K562 (cell line): Measurements from ENCODE around the gene SLC38A8. TPM values are rescaled to one million over a fixed set of nuclear protein-coding genes. Genes with fewer than 3 reads are reported as not detected.

ENCODE experiments used
- ATAC-seq: fragments of 200-7000 bp; cut with Tn5 transposase; 3 replicates; pipeline ENCODE4 v1.9.1; 2020; ENCODE audit warnings: moderate library complexity
- BruUV-seq: library from RNA; stranded (reverse); fragments of 400-500 nt; replicated peaks from 2 replicates; lab custom pipeline; 2021; lab: Mats Ljungman, UMichigan
- CTCF ChIA-PET: fragments of 300-600 bp; formaldehyde crosslinking; extraction: SDS; loops from one replicate; lab custom pipeline; 2021; ENCODE audit warnings: low intra/inter-chr PET ratio; lab: Yijun Ruan, JAX
- POLR2A ChIA-PET: fragments of 300-600, 350-650 bp; sonication (Branson Sonifier 250); formaldehyde crosslinking; extraction: SDS; loops from one replicate; lab custom pipeline; 2021; ENCODE audit warnings: antibody characterized with exemption, inconsistent platforms; lab: Yijun Ruan, JAX
- DNase-seq, 4 experiments: peaks; one replicate each; pipeline versions ENCODE4 v3.0.0 to v3.0.0-alpha.2; 2011 to 2018; ENCODE audit warnings: low spot score in 3 of 4, mixed read lengths in 3 of 4; ENCODE audit errors: extremely low read depth in 1 of 4
- FAIRE-seq: peaks from 2 replicates; lab custom pipeline; 2011; peaks lifted over from hg19 to GRCh38; lab: Jason Lieb, UNC
- H2AFZ ChIP-seq: 2 replicates; pipeline ENCODE4 v1.6.0; 2011; ENCODE audit warnings: low read depth, low read length, control low read depth, inconsistent platforms
- H3K27ac ChIP-seq: fragments of 200-600 bp; 3 replicates; pipeline ENCODE4 v1.8.0; 2011; ENCODE audit warnings: low read depth, mild to moderate bottlenecking, control low read depth, inconsistent platforms, low read length, moderate library complexity, mixed read lengths; ENCODE audit errors: extremely low read depth
- H3K27me3 ChIP-seq, 2 experiments: fragments of 300-600 bp in 1 of 2; 2 replicates in 1 of 2; 3 replicates in 1 of 2; pipeline versions ENCODE4 v1.6.0 to v1.8.0; 2011; ENCODE audit warnings: inconsistent platforms in 2 of 2, low read length in 2 of 2, mild to moderate bottlenecking in 1 of 2, mixed read lengths in 1 of 2, moderate library complexity in 1 of 2; ENCODE audit not compliant: control insufficient read depth in 2 of 2, insufficient read depth in 2 of 2
- H3K36me3 ChIP-seq: fragments of 300-600 bp; 3 replicates; pipeline ENCODE4 v1.8.0; 2011; ENCODE audit warnings: mild to moderate bottlenecking, low read length, inconsistent platforms; ENCODE audit not compliant: control insufficient read depth, insufficient read depth
- H3K4me1 ChIP-seq, 2 experiments: fragments of 200-600 bp in 1 of 2; replicated peaks in 1 of 2; 2 replicates in 1 of 2; 3 replicates in 1 of 2; pipeline versions ENCODE4 v1.5.1 to v1.8.0; 2011; ENCODE audit warnings: inconsistent platforms in 2 of 2, low read length in 2 of 2, mild to moderate bottlenecking in 1 of 2, mixed read lengths in 1 of 2, moderate library complexity in 1 of 2; ENCODE audit not compliant: control insufficient read depth in 2 of 2, insufficient read depth in 2 of 2
- H3K4me2 ChIP-seq: 2 replicates; pipeline ENCODE4 v1.6.1; 2011; ENCODE audit warnings: low read length, control low read depth, inconsistent platforms, mixed read lengths; ENCODE audit not compliant: insufficient read depth
- H3K4me3 ChIP-seq: fragments of 200-600 bp; sonication (generic), shearing (Covaris generic); 2 replicates; pipeline ENCODE4 v1.5.1; 2016; ENCODE audit warnings: control low read depth, inconsistent platforms
- H3K79me2 ChIP-seq: fragments of 200-600 bp; 3 replicates; pipeline ENCODE4 v1.8.0; 2011; ENCODE audit warnings: low read length, inconsistent platforms; ENCODE audit not compliant: control insufficient read depth, insufficient read depth
- H3K9ac ChIP-seq, 2 experiments: 2 replicates each; pipeline versions ENCODE4 v1.6.0 to v1.6.1; 2011; ENCODE audit warnings: low read depth in 2 of 2, low read length in 2 of 2, control low read depth in 1 of 2, inconsistent platforms in 1 of 2, mild to moderate bottlenecking in 1 of 2, mixed read lengths in 1 of 2; ENCODE audit not compliant: insufficient read depth in 1 of 2
- H3K9me1 ChIP-seq: one replicate; pipeline ENCODE4 v1.6.0; 2011; ENCODE audit warnings: inconsistent platforms, mild to moderate bottlenecking, low read length, moderate library complexity; ENCODE audit not compliant: control insufficient read depth, insufficient read depth
- H3K9me3 ChIP-seq: replicated peaks from 2 replicates; pipeline ENCODE4 v1.5.1; 2011; ENCODE audit warnings: low read depth, low read length, inconsistent platforms; ENCODE audit not compliant: control insufficient read depth, insufficient read depth
- H4K20me1 ChIP-seq: replicated peaks from 2 replicates; pipeline ENCODE4 v1.6.1; 2011; ENCODE audit warnings: low read length, inconsistent platforms, mixed read lengths; ENCODE audit not compliant: control insufficient read depth, insufficient read depth
- ARNT ChIP-seq, 2 experiments: fragments of 450-650 bp; IDR thresholded peaks; 2 replicates each; pipeline ENCODE4 v1.6.1; 2016; ENCODE audit warnings: mild to moderate bottlenecking in 1 of 2
- CAMTA2 ChIP-seq: fragments of 250-450 bp; sonication (Bioruptor Pico); conservative IDR thresholded peaks from 2 replicates; pipeline ENCODE4 v1.5.1; 2022
- OTX1 ChIP-seq: fragments of 450-650 bp; formaldehyde crosslinking; IDR thresholded peaks from 2 replicates; pipeline ENCODE4 v1.4.0; 2022; ENCODE audit warnings: mild to moderate bottlenecking
- SAP30 ChIP-seq: fragments of 200-600 bp; sonication (generic); IDR thresholded peaks from 2 replicates; pipeline ENCODE4 v1.6.1; 2012; ENCODE audit warnings: borderline replicate concordance, low read depth, mild to moderate bottlenecking, moderate library complexity, low read length, control low read depth, inconsistent platforms; ENCODE audit not compliant: insufficient read depth, poor library complexity, severe bottlenecking
- SNRNP70 ChIP-seq: fragments of 200-400 bp; formaldehyde crosslinking; optimal IDR thresholded peaks from 2 replicates; pipeline ENCODE3; 2017; ENCODE audit warnings: low read depth, low read length
- STAT5A ChIP-seq: IDR thresholded peaks from 2 replicates; pipeline ENCODE4 v1.6.1; 2012; ENCODE audit warnings: low read length, inconsistent platforms, borderline replicate concordance
- ZNF699 ChIP-seq: fragments of 250-450 bp; sonication (Bioruptor Pico); IDR thresholded peaks from 2 replicates; pipeline ENCODE4 v1.8.0; 2021; ENCODE audit warnings: mild to moderate bottlenecking, moderate library complexity; ENCODE audit not compliant: insufficient replicate concordance
- ZNF780A ChIP-seq: fragments of 250-450 bp; sonication (Bioruptor Pico); IDR thresholded peaks from 2 replicates; pipeline ENCODE4 v1.5.0; 2021; ENCODE audit warnings: mild to moderate bottlenecking
- WGBS: fragments of 100-300 bp; shearing (Covaris generic); methylation state at CpG from one replicate; pipeline ENCODE4 v1.1.6; 2016; ENCODE audit warnings: low coverage, mixed read lengths; ENCODE audit not compliant: insufficient coverage; ENCODE audit errors: missing lambda C conversion rate; 5-methylcytosine and 5-hydroxymethylcytosine counted together
- in situ Hi-C: fragments of 300-500 bp; cut with MboI; formaldehyde crosslinking; loops from 4 replicates; pipeline ENCODE4 v1.15.0; 2018; ENCODE audit warnings: inconsistent platforms, mixed read lengths
- intact Hi-C: fragments of 100-400 bp; cut with micrococcal nuclease; formaldehyde crosslinking; loops from 2 replicates; pipeline ENCODE4 v1.14.2; 2022
- polyA plus RNA-seq, 8 experiments: library from polyadenylated mRNA; depleted of rRNA in 4 of 8; stranded (reverse) in 5 of 8; unstranded in 3 of 8; fragments of >200 nt; fragmentation: Nextera tagmentation in 2 of 8; fragmentation: Illumina TruSeq in 1 of 8; extraction: Ambion mirVana in 2 of 8; extraction: Trizol in 1 of 8; gene quantifications; 2 replicates each; pipeline versions ENCODE4 v1.2.1 to v1.2.3, GENCODE V29; 2011 to 2014; ENCODE audit warnings: inconsistent platforms in 1 of 8, missing spikeins in 1 of 8
- total RNA-seq, 7 experiments: library from RNA; depleted of rRNA in 6 of 7; stranded (reverse); fragments of >200 nt in 6 of 7; fragmentation: Illumina TruSeq in 2 of 7; extraction: Trizol in 2 of 7; gene quantifications; 2 replicates each; pipeline versions ENCODE4 v1.2.1 to v1.2.3, GENCODE V29; 2011 to 2021; ENCODE audit warnings: low replicate concordance in 1 of 7
- TF ChIP-seq, protein P1 (sequence below): fragments of 250-450 bp; sonication (Bioruptor Pico); IDR thresholded peaks from 2 replicates; pipeline ENCODE4 v1.5.0; 2021
- TF ChIP-seq, protein P2 (sequence below), 3 experiments: fragments of 200-800 bp in 1 of 3; fragments of 250-450 bp in 1 of 3; fragments of 450-650 bp in 1 of 3; sonication (Bioruptor Pico) in 1 of 3; sonication (Bioruptor generic) in 1 of 3; formaldehyde crosslinking in 1 of 3; IDR thresholded peaks; 2 replicates each; pipeline versions ENCODE4 v1.6.1 to v1.8.0; 2016 to 2022; ENCODE audit warnings: mild to moderate bottlenecking in 2 of 3, missing genetic modification characterization in 2 of 3, missing compliant biosample characterization in 1 of 3, moderate library complexity in 1 of 3

SLC38A8 gene
- total and polyA plus RNA-seq, 9 of the 15 experiments (the other 6 are each of a cell fraction or from before 2014, with no cell fraction given) = 0.28 TPM; not detected in 8

DNA sequence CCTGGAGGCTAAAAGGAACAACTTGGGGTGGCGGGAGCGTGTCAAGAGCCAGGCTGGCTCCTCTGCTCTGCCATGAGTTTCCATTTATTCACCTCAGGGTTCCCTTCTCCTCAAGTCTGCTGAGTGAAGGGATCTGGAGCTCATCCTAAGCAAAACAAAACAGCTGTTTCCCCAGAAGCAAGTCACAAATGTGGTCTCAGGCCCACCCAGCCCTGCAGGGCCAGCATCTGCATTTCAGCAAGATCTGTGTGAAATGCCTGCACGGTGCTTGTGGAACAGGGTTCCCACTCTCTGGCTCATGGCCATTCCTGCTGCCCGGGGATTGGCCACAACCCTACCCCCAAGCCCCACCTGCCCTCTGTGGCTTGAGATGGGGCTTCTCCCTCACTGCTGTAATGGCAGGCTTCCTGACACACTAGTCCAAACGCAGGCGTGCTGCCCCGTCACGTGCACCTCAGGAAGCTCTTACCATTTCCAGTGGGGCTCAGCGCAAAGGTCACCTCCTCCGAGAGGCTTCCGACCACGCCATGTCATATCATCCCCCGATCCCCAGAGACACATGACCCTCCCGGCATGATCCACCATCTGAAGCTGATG is 2.3 kb downstream of the SLC38A8 start (continued):
- TF ChIP-seq, protein P1, sequence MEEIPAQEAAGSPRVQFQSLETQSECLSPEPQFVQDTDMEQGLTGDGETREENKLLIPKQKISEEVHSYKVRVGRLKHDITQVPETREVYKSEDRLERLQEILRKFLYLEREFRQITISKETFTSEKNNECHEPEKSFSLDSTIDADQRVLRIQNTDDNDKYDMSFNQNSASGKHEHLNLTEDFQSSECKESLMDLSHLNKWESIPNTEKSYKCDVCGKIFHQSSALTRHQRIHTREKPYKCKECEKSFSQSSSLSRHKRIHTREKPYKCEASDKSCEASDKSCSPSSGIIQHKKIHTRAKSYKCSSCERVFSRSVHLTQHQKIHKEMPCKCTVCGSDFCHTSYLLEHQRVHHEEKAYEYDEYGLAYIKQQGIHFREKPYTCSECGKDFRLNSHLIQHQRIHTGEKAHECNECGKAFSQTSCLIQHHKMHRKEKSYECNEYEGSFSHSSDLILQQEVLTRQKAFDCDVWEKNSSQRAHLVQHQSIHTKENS (CRISPR knock-in tag) = no peak
- no peak for TF ChIP-seq ARNT (IDR thresholded peaks at IDR 0.05)

DNA sequence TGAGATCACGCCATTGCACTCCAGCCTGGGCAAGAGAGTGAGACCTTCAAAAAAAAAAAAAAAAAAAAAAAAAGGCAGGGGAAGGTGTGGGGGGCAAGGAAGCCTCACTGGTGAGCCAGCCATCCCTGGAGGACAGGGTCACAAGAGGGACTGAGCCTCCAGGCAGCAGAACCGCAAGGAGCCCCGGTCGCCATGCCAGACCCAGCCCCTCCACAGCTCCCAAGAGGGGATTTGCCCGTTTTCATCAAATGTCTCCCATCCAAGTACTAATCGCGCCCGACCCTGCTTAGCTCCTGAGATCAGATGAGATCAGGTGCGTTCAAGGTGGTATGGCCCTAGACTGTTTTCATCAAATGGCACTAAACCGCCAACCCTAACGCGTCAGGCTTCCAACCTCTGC is 2.9 kb downstream of the SLC38A8 start:
- CTCF ChIA-PET = no interaction called here
- H3K79me2 ChIP-seq = no peaks in the 10 kb centered on the region
- no TSS peak for BruUV-seq

More for the DNA sequence above, 2.9 kb downstream of the SLC38A8 start:
- Histone ChIP-seq H3K4me1 (peaks cover 16 to 23% of the 10 kb centered on the region in 2 experiments), H3K9me1 (peaks cover 11% of the 10 kb centered on the region), H3K27ac (no peak overlapping the region), H3K4me2 (no peak overlapping the region), H2AFZ (no peak overlapping the region), H3K36me3 (no peaks in the 10 kb centered on the region), H4K20me1 (peaks cover 40% of the 10 kb centered on the region; the same call in 1 of the 2 replicates), H3K4me3 (no peak overlapping the region), H3K27me3 (peaks cover 60 to 83% of the 10 kb centered on the region in 2 experiments), H3K9ac (no peak overlapping the region), H3K9me3 (no peaks in the 10 kb centered on the region)
- FAIRE-seq (no peak), ATAC-seq (no peak), DNase-seq (no peak)
- intact Hi-C loops (no loop called here), in situ Hi-C loops (loop anchor here (10.0 kb wide), 1 partner anchor 65 kb away; no protein-coding TSS in a partner anchor)
- POLR2A ChIA-PET = interaction anchor here (1.3 kb wide), 1 partner anchor 14 kb away, joined by 4 read pairs; no protein-coding TSS in a partner anchor
- TF ChIP-seq ZNF699 = no peak
- no peak for TF ChIP-seq SNRNP70
- TF ChIP-seq OTX1 (CRISPR knock-in tag) = no peak
- TF ChIP-seq CAMTA2 (CRISPR knock-in tag) = no peak
- TF ChIP-seq, protein P2, sequence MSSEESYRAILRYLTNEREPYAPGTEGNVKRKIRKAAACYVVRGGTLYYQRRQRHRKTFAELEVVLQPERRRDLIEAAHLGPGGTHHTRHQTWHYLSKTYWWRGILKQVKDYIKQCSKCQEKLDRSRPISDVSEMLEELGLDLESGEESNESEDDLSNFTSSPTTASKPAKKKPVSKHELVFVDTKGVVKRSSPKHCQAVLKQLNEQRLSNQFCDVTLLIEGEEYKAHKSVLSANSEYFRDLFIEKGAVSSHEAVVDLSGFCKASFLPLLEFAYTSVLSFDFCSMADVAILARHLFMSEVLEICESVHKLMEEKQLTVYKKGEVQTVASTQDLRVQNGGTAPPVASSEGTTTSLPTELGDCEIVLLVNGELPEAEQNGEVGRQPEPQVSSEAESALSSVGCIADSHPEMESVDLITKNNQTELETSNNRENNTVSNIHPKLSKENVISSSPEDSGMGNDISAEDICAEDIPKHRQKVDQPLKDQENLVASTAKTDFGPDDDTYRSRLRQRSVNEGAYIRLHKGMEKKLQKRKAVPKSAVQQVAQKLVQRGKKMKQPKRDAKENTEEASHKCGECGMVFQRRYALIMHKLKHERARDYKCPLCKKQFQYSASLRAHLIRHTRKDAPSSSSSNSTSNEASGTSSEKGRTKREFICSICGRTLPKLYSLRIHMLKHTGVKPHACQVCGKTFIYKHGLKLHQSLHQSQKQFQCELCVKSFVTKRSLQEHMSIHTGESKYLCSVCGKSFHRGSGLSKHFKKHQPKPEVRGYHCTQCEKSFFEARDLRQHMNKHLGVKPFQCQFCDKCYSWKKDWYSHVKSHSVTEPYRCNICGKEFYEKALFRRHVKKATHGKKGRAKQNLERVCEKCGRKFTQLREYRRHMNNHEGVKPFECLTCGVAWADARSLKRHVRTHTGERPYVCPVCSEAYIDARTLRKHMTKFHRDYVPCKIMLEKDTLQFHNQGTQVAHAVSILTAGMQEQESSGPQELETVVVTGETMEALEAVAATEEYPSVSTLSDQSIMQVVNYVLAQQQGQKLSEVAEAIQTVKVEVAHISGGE (CRISPR knock-in tag; IDR thresholded peaks at IDR 0.05) = no peak
- TF ChIP-seq STAT5A = no peak
- TF ChIP-seq SAP30 = no peak
- TF ChIP-seq ZNF780A (CRISPR knock-in tag) = no peak
- 21% methylated on average over 12 of the region's 12 CpGs for WGBS
